CD4-positive, alpha-beta T cell treated with Interleukin-15 for 4 hours (primary cell): ENCODE measurements around the gene SRPK3.
"Not testable (repeated sequence)": the region's sequence is repeated elsewhere in the genome, so short reads cannot be mapped to it uniquely, and the experiment has no call there.

Experiments
- DNase-seq: peaks from one replicate; pipeline ENCODE4 v3.0.0-alpha.2; 2020; ENCODE audit warnings: low spot score

Gene SRPK3

DNA sequence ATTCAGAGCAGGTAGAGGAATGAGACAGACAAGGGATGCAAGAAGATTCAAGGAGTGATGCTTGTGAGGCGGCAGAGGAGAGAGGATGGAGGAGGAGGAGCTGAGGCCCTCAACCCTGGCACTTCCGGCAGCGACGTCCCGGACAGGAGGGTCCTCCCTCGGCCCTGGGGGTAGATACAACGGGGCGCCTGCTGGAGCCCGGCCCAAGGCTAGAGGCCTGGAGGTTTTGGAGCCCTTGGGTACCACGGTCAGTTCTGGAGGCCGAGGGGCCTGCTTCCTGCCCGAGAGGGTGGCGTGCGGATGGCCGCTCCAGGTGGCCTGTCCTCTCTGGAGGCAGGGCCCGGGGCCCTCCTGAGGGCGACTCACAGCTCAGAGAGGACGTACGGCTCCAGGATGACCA is 27.1 kb downstream of the SRPK3 start:
- DNase-seq: no peak

DNA sequence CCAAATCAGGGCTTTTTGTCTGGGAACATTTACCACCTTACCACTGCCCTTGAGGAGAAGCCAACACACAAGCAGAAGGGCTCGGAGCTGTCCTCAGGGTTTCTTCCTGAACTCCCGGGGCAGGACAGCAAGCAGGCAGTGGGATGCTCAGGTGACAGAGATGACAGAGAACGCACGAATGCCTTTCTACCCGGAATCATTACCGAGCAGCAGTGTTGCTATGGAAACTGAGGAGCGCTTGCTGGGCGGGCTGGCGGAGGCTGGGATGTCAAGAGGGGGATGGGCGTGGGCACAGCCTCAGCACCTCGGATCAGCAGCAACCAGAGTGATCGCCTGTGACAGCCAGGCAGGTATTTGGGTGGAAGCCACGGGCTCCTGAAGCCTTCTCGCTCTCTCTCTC is 31.4 kb downstream of the SRPK3 start:
- DNase-seq: no peak

DNA sequence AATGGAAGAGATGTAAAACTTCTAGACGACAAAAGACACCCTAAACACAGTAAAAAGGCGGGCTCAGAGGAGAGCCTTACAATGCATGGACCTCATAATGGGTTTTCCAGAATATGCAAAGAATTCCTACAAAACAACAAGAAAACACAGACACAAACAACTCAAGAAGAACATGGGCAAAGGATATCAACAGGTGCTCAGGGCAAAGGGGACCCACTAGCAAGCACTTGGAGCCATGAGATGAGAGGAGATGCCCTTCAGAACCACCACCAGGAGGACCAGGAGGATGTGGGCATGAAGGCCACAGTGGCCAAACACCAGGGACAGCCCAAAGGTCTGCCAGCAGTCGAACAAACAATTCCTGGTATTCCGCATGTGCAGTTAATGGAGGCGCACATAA is 32.3 kb downstream of the SRPK3 start:
- DNase-seq: no peak

DNA sequence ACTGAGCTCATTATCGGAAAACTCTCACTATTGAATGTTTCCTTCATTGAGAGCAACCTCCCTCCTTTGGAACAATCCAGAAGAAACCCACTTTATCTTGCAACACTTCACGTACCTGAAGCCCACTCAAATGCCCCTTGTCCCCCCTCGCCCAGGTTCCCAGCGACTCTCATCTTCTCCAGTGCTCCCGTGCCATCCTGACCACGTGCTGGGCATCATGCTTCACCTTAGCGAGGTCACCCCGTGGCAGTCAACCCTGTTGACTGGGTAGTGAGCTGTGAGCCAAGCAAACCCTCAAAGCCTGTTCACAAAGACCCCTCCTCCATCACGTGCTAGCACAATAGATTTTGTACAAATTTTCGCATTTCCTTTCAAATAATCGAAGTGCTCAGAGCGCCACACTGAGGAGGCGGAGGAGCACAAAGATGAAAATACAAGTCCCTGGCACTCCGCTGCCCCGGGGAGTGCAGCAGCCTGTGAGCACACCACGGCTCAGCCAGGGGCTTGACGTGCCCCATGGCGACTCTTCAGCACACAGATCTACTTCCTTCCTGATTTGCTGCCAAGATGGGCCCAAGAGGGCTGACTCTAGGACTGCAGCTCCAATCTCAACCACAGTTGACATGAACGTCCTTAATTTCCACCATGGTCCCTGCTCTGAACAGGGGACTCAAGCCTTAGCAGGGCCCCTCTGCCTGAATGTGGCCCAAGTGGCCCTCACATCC is 33.9 kb downstream of the SRPK3 start:
- DNase-seq: no peak

DNA sequence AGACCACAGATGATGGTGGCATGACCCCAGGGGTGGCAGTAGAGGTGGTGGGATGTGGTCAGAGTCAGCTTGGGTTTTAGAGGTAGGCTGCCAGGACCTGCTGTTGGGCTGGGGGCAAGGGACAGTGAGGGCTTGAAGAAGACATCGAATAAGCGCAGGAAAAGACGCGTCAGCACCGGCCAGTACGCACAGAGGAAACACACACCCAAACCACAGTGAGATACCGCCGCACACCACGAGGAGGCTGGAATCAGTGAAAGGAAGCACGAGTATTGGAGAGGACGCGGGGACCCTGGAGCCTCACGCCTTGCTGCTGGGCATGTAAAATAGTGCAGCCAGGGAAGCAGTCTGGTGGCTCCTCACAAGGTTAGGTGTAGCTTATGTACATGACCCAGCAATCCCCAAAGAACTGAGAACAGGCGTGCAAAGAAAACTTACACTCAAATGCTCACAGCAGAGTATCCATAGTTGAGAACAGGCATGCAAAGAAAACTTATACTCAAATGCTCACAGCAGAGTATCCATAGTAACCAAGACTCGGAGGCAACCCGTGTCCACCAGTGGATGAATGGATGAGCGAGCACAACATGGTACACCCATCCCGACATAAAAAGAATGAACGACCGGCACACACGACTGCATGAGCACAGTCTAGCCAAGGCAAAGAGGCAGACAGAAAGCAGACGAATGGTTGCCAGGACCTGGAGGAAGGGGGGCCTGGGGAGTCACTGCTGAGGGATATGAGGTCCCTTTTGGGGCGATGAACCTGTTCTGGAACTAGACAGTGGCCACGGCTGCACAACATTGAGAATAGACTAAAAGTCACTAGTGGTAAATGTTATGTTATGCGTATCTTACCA is 36.2 kb downstream of the SRPK3 start:
- peak; percentile 21 for DNase-seq

DNA sequence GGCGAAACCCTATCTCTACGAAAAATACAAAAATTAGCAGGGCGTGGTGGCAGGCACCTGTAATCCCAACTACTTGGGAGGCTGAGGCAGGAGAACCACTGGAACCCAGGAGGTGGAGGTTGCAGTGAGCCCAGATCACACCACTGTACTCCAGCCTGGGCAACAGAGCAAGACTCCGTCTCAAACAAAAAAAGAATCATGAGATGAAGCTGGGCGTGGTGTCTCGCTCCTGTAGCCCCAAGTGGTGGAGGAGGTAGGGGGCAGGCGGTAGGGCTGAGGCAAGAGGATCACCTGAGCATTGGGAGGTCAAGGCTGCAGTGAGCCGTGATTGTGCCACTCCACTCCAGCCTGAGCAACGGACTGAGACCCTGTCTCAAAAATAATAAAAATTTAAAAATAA is 37.2 kb downstream of the SRPK3 start:
- DNase-seq: not testable (repeated sequence)

DNA sequence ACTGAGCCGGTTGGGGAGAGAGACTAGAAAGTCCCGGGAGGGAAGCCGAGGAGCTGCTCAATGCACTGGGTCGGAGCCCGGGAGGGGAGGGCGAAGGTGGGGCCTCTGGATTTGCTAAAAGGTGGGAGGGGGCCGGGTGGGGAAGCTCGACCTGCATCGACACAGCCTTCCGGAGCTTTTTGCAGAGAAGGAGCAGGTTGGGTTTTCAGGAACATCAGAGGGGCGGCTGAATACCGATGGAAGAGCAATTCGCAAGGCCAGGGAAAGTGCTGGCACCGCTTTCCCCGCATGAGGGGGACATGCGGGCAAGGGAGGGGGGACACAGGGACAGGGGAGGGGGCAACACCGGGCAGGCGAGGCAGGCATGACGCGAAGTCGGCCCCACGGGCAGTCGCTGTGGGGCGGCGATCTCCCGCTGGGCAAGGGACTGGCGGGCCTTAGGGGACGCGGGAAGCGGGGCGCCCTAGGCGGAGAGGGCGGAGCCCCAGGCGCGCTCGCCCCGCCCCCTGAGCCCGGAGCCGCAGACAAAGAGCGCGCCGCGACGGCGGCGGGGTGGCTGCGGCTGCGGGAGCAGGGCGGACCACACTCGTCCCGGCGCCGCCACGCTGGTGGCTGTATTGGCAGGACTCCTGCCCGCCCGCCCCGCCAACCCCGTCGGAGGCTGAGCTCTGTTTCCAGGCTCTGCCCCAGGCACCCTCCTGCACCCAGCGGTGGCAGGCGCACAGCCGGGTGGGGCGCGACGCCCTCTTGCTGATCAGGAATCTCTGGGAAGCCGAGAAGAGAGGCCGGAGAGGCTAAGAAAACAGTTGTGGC is 37.9 kb downstream of the SRPK3 start:
- peak; percentile 33 for DNase-seq

DNA sequence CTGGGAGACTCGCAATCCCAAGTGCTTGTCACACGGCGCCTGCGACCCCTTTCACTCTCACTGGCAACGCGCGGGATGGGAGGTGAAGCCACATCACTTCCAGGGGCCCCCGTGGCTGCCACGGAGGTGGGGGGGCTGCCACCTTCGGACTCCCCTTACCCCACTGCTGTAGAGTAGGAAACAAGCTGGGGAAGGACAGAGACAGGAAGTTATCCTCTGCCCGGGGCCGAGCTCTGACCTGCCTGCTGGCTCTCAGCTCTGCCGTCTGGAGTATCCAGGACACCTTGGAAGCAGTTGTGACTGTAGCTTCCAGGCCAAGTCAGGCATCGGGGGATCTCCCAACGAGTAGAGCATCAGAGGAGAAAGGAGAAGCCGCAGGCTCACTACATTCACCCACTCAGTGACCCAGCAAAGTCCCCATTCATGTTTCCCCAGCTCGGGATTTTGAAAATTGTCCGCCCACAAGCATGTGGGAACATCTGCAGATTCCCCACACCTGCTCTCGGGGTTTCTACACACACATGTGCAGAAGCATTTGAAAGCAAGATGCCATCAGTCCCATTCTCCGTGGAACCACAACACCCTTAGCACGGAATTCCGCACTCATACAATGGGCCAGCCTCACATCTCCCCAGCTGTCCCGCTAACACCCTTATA is 38.7 kb downstream of the SRPK3 start:
- no peak for DNase-seq

DNA sequence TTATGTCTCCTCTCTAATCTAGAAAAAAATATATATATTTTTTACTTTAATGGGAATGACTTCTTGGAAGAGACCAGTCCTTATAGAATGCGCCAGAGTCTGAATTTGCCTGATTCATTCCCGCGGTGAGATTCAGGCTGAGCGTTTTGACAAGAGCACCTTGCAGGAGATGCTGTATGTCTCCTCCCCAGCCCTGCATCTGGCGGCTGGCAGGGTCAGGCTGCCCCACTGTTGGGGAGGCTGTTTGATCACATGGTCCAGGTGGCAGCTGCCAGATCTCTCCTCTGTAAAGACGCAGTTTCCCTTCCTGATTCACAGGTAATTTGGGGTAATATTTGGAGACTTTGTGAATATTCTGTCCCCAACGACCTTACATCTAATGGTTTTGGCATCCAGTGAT is 39.8 kb downstream of the SRPK3 start:
- DNase-seq: no peak

DNA sequence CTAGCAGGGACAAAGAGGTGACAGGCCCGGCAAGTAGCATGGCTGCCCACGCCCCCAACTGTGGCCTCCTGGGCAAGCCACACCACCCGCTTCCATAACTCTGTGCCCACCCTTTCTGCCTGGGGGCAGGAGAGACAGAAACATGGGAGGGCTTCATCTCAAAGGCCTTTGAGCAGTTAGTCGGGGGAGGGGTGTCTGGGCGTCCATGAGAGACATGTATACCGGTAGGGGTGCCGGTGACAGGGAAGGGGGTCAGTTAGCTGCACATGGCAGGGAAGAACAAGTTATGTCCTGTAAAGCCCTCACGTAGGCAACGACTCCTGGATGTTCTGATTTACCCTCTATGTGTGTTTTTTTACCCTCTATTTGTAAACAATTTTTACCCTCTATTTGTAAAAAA is 40.2 kb downstream of the SRPK3 start:
- DNase-seq: no peak

DNA sequence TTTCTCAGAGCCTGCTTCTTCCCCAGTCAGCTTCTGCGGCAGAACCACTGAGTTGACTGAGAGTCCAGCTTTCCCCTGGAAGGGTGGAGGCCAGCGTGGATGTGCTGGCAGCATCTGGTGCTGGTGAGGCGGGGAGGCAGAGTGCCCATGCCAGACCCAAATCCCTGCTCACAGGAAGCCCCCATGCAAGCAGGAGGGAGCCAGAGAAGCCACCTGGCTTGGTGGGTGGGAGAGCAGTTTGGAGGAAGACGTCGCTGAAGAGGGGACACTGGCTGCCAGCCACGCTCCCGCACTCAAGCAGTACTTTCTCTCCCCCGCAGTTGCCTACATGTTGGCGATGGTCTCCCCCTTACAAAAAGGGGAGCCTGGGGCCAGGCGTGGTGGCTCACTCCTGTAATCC is 43.5 kb downstream of the SRPK3 start:
- DNase-seq: no peak

DNA sequence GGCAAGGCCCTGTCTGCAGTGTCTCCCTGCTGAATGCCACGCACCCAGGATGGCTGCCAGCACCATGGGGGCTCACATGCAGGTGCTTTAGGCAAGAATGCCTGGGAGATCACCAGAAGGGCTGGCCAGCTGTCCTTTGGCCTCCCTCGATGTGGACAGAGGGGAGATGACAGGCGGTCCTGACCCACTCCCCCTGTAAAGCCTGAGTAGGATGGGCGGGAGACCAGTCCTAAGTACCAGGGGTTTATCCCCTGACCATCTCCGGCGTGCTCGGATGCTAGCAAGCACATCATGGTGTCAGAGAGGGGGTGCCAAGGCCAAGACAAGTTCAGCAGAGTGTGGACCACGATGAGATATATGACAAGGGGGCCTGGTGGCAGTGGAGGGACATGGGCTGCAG is 44.2 kb downstream of the SRPK3 start:
- DNase-seq: no peak

DNA sequence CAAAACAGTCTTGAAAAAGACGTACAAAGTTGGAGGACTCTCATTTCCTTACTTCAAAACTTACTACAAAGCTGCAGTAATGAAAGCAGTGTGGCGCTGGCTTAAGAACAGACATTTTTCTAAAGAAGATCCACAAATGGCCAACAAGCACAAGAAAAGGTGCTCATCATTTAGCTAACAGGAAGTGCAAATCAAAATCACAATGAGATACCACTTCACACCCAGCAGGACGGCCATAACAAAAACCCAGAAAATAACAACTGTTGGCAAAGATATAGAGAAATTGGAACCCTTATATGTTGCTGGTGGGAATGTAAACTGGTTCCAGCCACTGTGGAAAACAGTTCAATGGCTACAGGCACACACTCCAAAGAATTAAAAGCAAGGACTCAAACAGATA is 46.2 kb downstream of the SRPK3 start:
- no peak for DNase-seq

DNA sequence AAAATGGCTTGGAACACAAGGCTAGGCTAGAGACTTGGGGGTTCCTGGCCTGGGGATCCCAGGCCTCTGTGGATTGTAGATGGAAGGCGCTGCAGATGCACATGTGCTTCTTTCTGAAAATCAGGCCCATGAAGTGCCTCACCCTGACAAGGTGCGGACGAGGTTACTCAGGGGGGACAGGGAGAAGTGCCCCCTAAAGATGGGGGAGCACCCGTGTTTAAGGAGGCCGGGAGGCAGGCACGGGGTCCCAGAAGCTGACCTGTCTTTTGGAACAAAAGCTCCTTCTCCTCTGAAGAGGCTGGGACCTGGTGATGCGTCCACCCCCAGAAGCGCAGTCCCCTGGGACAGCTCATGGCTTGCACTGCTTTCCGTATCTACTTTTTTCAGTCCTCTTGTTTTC is 47.1 kb downstream of the SRPK3 start:
- no peak for DNase-seq

DNA sequence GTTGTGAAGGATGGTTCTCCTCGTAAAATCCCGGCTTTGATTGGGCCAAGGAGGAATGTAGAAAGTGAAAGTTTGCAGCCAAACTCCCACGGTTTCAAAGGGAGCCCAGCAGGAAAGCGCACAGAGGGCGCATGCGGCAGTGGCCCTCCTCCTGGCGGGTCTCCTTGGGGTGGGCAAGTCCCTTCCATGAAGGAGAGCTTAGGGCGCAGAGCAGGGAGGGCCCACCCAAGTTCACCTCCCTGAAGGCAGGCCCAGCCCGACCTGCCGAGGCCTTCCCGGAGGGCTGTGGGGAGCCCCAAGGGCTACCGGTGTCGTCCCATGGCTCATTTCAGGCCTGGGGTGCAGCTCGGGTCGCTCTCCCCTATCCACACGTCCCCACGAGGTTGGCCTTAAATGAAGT is 47.5 kb downstream of the SRPK3 start:
- DNase-seq: no peak

DNA sequence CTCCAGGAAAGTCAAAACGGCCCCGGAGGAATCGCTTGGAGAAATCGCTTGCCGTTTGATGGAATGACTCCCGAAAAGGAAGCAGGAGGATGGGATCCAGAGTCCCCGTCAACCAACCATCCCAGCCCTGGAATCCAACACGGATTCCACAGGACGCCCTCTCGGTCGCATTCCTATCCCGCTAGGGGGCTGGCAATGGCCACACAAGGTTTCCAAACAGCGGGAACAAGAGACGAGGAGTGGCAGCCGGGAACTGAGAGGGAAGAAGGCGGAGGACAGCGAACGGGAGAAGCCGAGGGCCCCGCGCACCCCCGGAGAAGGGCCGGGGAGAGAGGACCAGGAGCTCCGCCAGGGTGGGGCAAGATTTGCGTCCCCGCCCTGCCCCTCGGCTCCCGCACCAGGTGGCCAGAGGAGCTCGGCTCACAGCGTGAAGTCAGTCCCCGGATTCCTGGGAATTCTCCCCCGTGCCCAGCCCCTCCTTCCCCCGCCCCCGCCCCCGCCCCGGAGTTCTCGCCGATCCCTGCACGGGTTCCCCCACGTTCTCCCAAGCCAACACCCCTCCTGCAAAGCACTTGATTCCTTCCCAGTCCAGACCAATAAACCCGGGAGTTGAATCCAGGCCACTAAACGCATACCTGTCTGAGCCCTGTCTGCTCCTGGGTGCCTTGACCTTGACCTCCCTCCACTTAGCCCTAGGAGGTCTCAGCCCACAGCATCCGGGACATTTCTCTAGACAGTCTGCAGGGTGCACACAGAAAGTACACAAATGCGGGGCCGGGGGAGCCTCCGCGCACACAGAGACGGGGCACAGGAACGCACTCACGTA is 48.1 kb downstream of the SRPK3 start:
- DNase-seq: no peak

DNA sequence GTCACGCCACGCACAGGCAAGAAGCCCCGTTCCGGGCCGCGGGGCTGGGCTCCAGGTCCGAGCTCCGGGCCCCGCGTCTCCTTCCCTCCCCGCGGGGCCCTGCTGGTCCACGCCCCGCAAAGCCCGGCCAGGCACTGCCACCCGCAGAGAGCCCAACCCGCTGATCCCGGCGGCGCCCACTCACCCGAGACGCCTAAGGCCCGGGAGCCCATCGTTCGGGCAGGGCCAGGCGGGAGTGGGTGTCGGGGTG is 48.6 kb downstream of the SRPK3 start:
- DNase-seq: no peak

DNA sequence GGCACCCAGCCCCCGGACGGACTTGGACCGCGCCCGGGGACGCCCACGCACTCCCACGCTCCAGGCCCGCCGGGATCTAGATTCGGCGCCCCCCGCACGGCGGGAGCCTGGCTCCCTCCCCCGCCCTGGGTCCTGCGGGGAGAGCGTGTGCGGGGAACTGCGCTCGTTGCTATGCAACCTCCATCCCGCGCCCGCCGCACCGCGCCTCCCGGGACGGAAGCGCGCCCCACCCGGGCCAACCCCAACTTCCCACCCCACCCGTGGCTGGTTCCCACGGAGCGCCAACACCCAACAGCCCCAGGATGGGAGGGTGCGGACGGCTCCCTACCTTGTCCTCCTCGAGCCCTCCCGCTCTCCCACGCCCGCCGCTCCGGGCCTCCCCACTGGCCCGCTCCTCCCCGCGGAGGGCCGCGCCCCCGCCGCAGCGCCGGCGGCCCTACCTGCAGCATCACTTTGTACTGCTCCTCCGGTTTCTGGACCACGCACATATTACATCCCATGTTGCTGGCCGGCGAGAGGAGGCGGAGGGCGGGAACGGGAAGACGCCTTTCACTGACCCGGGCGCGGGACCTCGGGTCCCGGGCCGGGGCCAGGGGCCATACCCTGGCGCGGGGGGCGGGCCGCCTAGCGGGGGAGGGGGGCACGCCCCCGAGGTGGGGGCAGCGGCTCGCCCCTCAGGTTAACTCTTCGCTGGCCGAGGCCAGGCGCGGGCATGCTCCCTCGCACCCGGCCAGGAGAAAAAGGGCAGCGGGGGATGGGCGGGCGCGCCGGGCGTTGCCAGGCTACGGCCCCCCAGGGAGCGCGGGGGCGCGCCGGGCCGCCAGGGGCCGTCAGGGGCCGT is 49.2 kb downstream of the SRPK3 start, which contains the start of gene PDZD4:
PDZD4 (minus strand) TSS at position 746 of the 841 bp plus-strand sequence; CDS start at position 500, 246 bp downstream.
- DNase-seq: no peak

DNA sequence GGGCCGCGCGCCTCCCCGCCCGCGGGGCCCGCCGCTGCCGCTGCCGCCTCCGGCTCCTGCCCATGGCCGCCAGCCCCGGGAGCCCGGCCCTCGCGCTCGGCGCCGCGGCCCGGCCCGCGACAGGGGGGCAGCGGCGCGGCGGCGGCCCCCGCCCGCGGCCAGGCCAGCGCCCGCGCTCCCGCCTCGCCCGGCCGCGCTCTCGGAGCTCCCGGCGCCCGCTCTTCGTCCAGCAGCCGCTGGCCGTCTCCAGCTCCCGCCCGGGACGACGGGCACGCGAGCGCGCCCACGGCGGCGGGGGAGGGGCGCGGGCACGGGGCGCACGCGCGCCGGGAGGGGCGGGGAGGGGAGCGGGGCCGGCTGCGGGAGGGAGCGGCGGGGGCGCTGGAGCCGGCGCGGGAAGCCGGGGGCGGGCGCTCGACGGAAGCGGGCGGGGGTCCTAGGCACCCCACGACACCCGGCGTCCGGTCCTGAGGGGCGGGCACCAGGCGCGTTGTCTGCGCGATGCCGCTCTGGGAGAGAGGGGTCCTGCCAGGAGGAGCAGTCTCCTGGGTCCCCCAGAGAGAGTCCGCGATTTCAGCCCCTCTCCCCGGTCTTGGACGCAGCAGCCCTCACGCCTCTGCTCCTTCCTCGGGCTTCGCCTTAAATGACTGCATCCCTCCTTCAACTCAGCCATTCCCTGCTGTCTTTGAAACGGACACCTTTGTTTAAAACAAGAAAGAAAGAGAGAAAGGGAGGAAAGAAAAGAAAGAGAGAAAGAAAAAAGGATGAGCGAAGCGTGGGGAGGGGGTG is 50.0 kb downstream of the SRPK3 start:
- DNase-seq: no peak
